Trophoblast cell (in vitro differentiated cells and primary cell): ENCODE measurements around the gene TEAD3.

Experiments used
- DNase-seq, 2 donors: peaks; one replicate each; pipeline ENCODE4 v3.0.0-alpha.2; 2016
- H2AFZ ChIP-seq: 2 replicates; pipeline ENCODE4 v1.6.1; 2013; ENCODE audit warnings: low read length, moderate library complexity, mild to moderate bottlenecking; ENCODE audit not compliant: insufficient read depth, poor library complexity
- H2AK5ac ChIP-seq: 2 replicates; pipeline ENCODE4 v1.6.1; 2013; ENCODE audit warnings: mild to moderate bottlenecking, low read length
- H2BK120ac ChIP-seq: 2 replicates; pipeline ENCODE4 v1.6.1; 2013; ENCODE audit warnings: low read length, mild to moderate bottlenecking, moderate library complexity; ENCODE audit not compliant: insufficient read depth, poor library complexity
- H2BK12ac ChIP-seq: 2 replicates; pipeline ENCODE4 v1.6.1; 2013; ENCODE audit warnings: mild to moderate bottlenecking, low read length, moderate library complexity
- H2BK5ac ChIP-seq: 2 replicates; pipeline ENCODE4 v1.6.1; 2013; ENCODE audit warnings: low read length, low read depth, moderate library complexity, mild to moderate bottlenecking; ENCODE audit not compliant: poor library complexity
- H3K14ac ChIP-seq: 2 replicates; pipeline ENCODE4 v1.6.1; 2013; ENCODE audit warnings: mild to moderate bottlenecking, low read length
- H3K18ac ChIP-seq: 2 replicates; pipeline ENCODE4 v1.6.1; 2013; ENCODE audit warnings: mild to moderate bottlenecking, low read length
- H3K23ac ChIP-seq: 2 replicates; pipeline ENCODE4 v1.6.1; 2013; ENCODE audit warnings: low read length
- H3K27ac ChIP-seq: 2 replicates; pipeline ENCODE4 v1.5.1; 2013; ENCODE audit warnings: low read depth, mild to moderate bottlenecking, inconsistent platforms, low read length, moderate library complexity
- H3K27me3 ChIP-seq: 2 replicates; pipeline ENCODE4 v1.6.1; 2013; ENCODE audit warnings: inconsistent platforms, mild to moderate bottlenecking, low read length, moderate library complexity; ENCODE audit not compliant: insufficient read depth
- H3K36me3 ChIP-seq, 2 experiments: 1 replicate in 1 of 2; 2 replicates in 1 of 2; pipeline ENCODE4 v1.6.1; 2013; ENCODE audit warnings: low read length in 2 of 2, mild to moderate bottlenecking in 2 of 2, moderate library complexity in 1 of 2; ENCODE audit not compliant: insufficient read depth in 2 of 2, control insufficient read depth in 1 of 2
- H3K4ac ChIP-seq: 2 replicates; pipeline ENCODE4 v1.6.1; 2013; ENCODE audit warnings: low read depth, mild to moderate bottlenecking, low read length, moderate library complexity
- H3K4me1 ChIP-seq, 2 experiments: 1 replicate in 1 of 2; 2 replicates in 1 of 2; pipeline ENCODE4 v1.6.1; 2013; ENCODE audit warnings: low read length in 2 of 2, mild to moderate bottlenecking in 2 of 2, moderate library complexity in 1 of 2; ENCODE audit not compliant: insufficient read depth in 2 of 2, control insufficient read depth in 1 of 2
- H3K4me2 ChIP-seq: 2 replicates; pipeline ENCODE4 v1.6.1; 2013; ENCODE audit warnings: inconsistent platforms, mild to moderate bottlenecking, low read length, moderate library complexity
- H3K4me3 ChIP-seq: 2 replicates; pipeline ENCODE4 v1.5.1; 2013; ENCODE audit warnings: mild to moderate bottlenecking, low read depth, low read length, inconsistent platforms
- H3K79me1 ChIP-seq: one replicate; pipeline ENCODE4 v1.6.1; 2013; ENCODE audit warnings: low read length
- H3K79me2 ChIP-seq: 2 replicates; pipeline ENCODE4 v1.6.1; 2013; ENCODE audit warnings: low read length, mild to moderate bottlenecking; ENCODE audit not compliant: control insufficient read depth, insufficient read depth, poor library complexity
- H3K9ac ChIP-seq: 2 replicates; pipeline ENCODE4 v1.6.1; 2013; ENCODE audit warnings: mild to moderate bottlenecking, low read length
- H3K9me3 ChIP-seq: 2 replicates; pipeline ENCODE4 v1.6.1; 2013; ENCODE audit warnings: low read depth, mild to moderate bottlenecking, control low read depth, inconsistent platforms, low read length; ENCODE audit not compliant: insufficient read depth
- H4K12ac ChIP-seq: 2 replicates; pipeline ENCODE4 v1.6.1; 2013; ENCODE audit warnings: low read depth, mild to moderate bottlenecking, low read length, moderate library complexity
- H4K8ac ChIP-seq: 2 replicates; pipeline ENCODE4 v1.6.1; 2013; ENCODE audit warnings: low read depth, mild to moderate bottlenecking, low read length, moderate library complexity
- H4K91ac ChIP-seq: one replicate; pipeline ENCODE4 v1.6.1; 2013; ENCODE audit warnings: low read depth, mild to moderate bottlenecking, low read length, moderate library complexity
- WGBS: extraction: QIAGEN DNeasy Blood & Tissue Kit; methylation state at CpG from one replicate; pipeline ENCODE4 v1.1.7; 2013; ENCODE audit warnings: missing lambda C conversion rate; ENCODE audit not compliant: insufficient read length, insufficient coverage; ENCODE audit errors: extremely low coverage; 5-methylcytosine and 5-hydroxymethylcytosine counted together

TEAD3 gene

GRCh38 chr6:35495258-35496035, 1.4 kb downstream of the TEAD3 start:
- no CpG with 5 or more reads among the region's 9 CpGs for WGBS
- H4K12ac ChIP-seq: peak overlapping the region; percentile 87
- no peak overlapping the region for H3K23ac ChIP-seq
- H3K14ac ChIP-seq: peak overlapping the region; percentile 99
- H2BK5ac ChIP-seq: peak overlapping the region; percentile 98
- no peaks in the 10 kb centered on the region for H3K27me3 ChIP-seq
- H2AFZ ChIP-seq: peak overlapping the region; percentile 67
- H4K8ac ChIP-seq: peak overlapping the region; percentile 82
- peak overlapping the region; percentile 69 for H3K4me2 ChIP-seq
- H3K79me1 ChIP-seq: peaks cover 76% of the 10 kb centered on the region
- peaks cover 64% of the 10 kb centered on the region for H3K79me2 ChIP-seq
- peak overlapping the region; percentile 85 for H3K4me3 ChIP-seq
- H3K9me3 ChIP-seq: peaks cover 3% of the 10 kb centered on the region
- H4K91ac ChIP-seq: peak overlapping the region; percentile 97
- H2AK5ac ChIP-seq: peak overlapping the region; percentile 67
- H2BK120ac ChIP-seq: peak overlapping the region; percentile 95
- H3K4me1 ChIP-seq: peaks cover 56 to 67% of the 10 kb centered on the region in 2 experiments
- peak overlapping the region; percentile 89 for H3K9ac ChIP-seq
- H3K36me3 ChIP-seq: peaks cover 6 to 8% of the 10 kb centered on the region in 2 experiments
- H2BK12ac ChIP-seq: peak overlapping the region; percentile 73
- DNase-seq: peak; percentile 76 to 82
- H3K18ac ChIP-seq: peak overlapping the region; percentile 98
- H3K4ac ChIP-seq: peak overlapping the region; percentile 99
- peak overlapping the region; percentile 97 for H3K27ac ChIP-seq

GRCh38 chr6:35494161-35494563, 2.7 kb downstream of the TEAD3 start:
- H3K79me1 ChIP-seq: peaks cover 85% of the 10 kb centered on the region
- H3K27me3 ChIP-seq: no peaks in the 10 kb centered on the region
- peaks cover 62 to 69% of the 10 kb centered on the region in 2 experiments for H3K4me1 ChIP-seq
- peak overlapping the region; percentile 58 for H2BK5ac ChIP-seq
- peak overlapping the region; percentile 82 for H3K18ac ChIP-seq
- peaks cover 72% of the 10 kb centered on the region for H3K79me2 ChIP-seq
- peak overlapping the region; percentile 99 for H3K4ac ChIP-seq
- peak overlapping the region; percentile 49 for H4K91ac ChIP-seq
- H2AFZ ChIP-seq: no peak overlapping the region
- no peak overlapping the region for H3K23ac ChIP-seq
- DNase-seq: peak in 1 of 2 donors; percentile 20
- H3K36me3 ChIP-seq: peaks cover 6 to 8% of the 10 kb centered on the region in 2 experiments
- peak overlapping the region; percentile 67 for H2BK12ac ChIP-seq
- peak overlapping the region; percentile 78 for H3K14ac ChIP-seq
- H3K4me2 ChIP-seq: peak overlapping the region; percentile 69
- whole genome bisulfite sequencing: no CpG with 5 or more reads among the region's 4 CpGs
- no peak overlapping the region for H3K4me3 ChIP-seq
- peak overlapping the region; percentile 51 for H2AK5ac ChIP-seq
- no peak overlapping the region for H4K12ac ChIP-seq
- peak overlapping the region; percentile 71 for H2BK120ac ChIP-seq
- H3K27ac ChIP-seq: peak overlapping the region; percentile 97
- H3K9ac ChIP-seq: peak overlapping the region; percentile 13
- peak overlapping the region; percentile 68 for H4K8ac ChIP-seq
- H3K9me3 ChIP-seq: peaks cover 3% of the 10 kb centered on the region

GRCh38 chr6:35493307-35493983, 3.4 kb downstream of the TEAD3 start:
- Histone ChIP-seq H3K79me2 (peaks cover 68% of the 10 kb centered on the region), H3K4me2 (peak overlapping the region; percentile 69), H3K36me3 (peaks cover 6 to 8% of the 10 kb centered on the region in 2 experiments), H2BK5ac (peak overlapping the region; percentile 15), H3K27me3 (no peaks in the 10 kb centered on the region), H3K23ac (peak overlapping the region; percentile 6), H3K18ac (peak overlapping the region; percentile 48), H4K91ac (peak overlapping the region; percentile 49), H2BK12ac (peak overlapping the region; percentile 58), H4K12ac (no peak overlapping the region), H4K8ac (peak overlapping the region; percentile 41), H3K14ac (peak overlapping the region; percentile 78), H3K4me1 (peaks cover 55 to 62% of the 10 kb centered on the region in 2 experiments), H3K79me1 (peaks cover 81% of the 10 kb centered on the region), H3K4ac (peak overlapping the region; percentile 99), H2BK120ac (peak overlapping the region; percentile 52), H2AK5ac (peak overlapping the region; percentile 85), H3K27ac (peak overlapping the region; percentile 97), H3K4me3 (peak overlapping the region; percentile 16), H3K9ac (no peak overlapping the region), H2AFZ (peak overlapping the region; percentile 4), H3K9me3 (no peaks in the 10 kb centered on the region)
- WGBS: no CpG with 5 or more reads among the region's 28 CpGs
- DNase-seq: peak; percentile 37 to 53

GRCh38 chr6:35492974-35493284, 4.0 kb downstream of the TEAD3 start:
- no CpG with 5 or more reads among the region's 7 CpGs for WGBS
- Histone ChIP-seq H3K36me3 (peaks cover 6 to 8% of the 10 kb centered on the region in 2 experiments), H2AK5ac (no peak overlapping the region), H3K27me3 (no peaks in the 10 kb centered on the region), H3K79me2 (peaks cover 67% of the 10 kb centered on the region), H4K91ac (peak overlapping the region; percentile 98), H3K79me1 (peaks cover 81% of the 10 kb centered on the region), H4K8ac (peak overlapping the region; percentile 27), H3K4me1 (peaks cover 57 to 63% of the 10 kb centered on the region in 2 experiments), H2BK12ac (peak overlapping the region; percentile 51), H3K14ac (no peak overlapping the region), H2BK5ac (peak overlapping the region; percentile 59), H4K12ac (no peak overlapping the region), H3K4ac (peak overlapping the region; percentile 99), H2AFZ (no peak overlapping the region), H3K4me3 (no peak overlapping the region), H3K9me3 (no peaks in the 10 kb centered on the region), H3K4me2 (peak overlapping the region; percentile 69), H3K18ac (peak overlapping the region; percentile 22), H3K27ac (peak overlapping the region; percentile 97), H3K23ac (no peak overlapping the region), H3K9ac (no peak overlapping the region), H2BK120ac (peak overlapping the region; percentile 26)
- DNase-seq: peak; percentile 89 to 92
